GM23248 (cell line): ENCODE measurements around the gene FSTL1. TPM values are rescaled to one million over a fixed set of nuclear protein-coding genes. Genes with fewer than 3 reads are reported as not detected.

Experiments used
- DNase-seq: peaks from one replicate; pipeline ENCODE4 v3.0.0-alpha.2; 2015
- H2AFZ ChIP-seq: fragments of 200-600 bp; sonication (generic); 2 replicates; pipeline ENCODE4 v1.6.1; 2016; ENCODE audit warnings: antibody characterized with exemption
- H3F3A ChIP-seq: fragments of 200-600 bp; sonication (generic); 2 replicates; pipeline ENCODE4 v1.6.1; 2016; ENCODE audit warnings: mild to moderate bottlenecking, antibody characterized with exemption, mixed run types; ENCODE audit not compliant: insufficient read depth
- H3K27ac ChIP-seq: fragments of 200-600 bp; sonication (generic); 2 replicates; pipeline ENCODE4 v1.5.1; 2016; ENCODE audit warnings: mild to moderate bottlenecking
- H3K27me3 ChIP-seq: fragments of 200-600 bp; sonication (generic); replicated peaks from 2 replicates; pipeline ENCODE4 v1.6.1; 2016; ENCODE audit warnings: mild to moderate bottlenecking; ENCODE audit not compliant: insufficient read depth
- H3K36me3 ChIP-seq: fragments of 200-600 bp; sonication (generic); 2 replicates; pipeline ENCODE4 v1.6.1; 2016; ENCODE audit warnings: low read depth, mild to moderate bottlenecking
- H3K4me1 ChIP-seq: fragments of 200-600 bp; sonication (generic); 2 replicates; pipeline ENCODE4 v1.6.1; 2016; ENCODE audit warnings: mild to moderate bottlenecking; ENCODE audit not compliant: insufficient read depth
- H3K4me2 ChIP-seq: fragments of 200-600 bp; sonication (generic); one replicate; pipeline ENCODE4 v1.6.1; 2016; ENCODE audit warnings: mild to moderate bottlenecking; ENCODE audit not compliant: unreplicated experiment
- H3K4me3 ChIP-seq: fragments of 200-600 bp; sonication (generic); 2 replicates; pipeline ENCODE4 v1.5.1; 2016; ENCODE audit warnings: mild to moderate bottlenecking
- H3K79me2 ChIP-seq: fragments of 200-600 bp; sonication (generic); 2 replicates; pipeline ENCODE4 v1.6.1; 2016; ENCODE audit warnings: mild to moderate bottlenecking; ENCODE audit not compliant: insufficient read depth
- H3K9ac ChIP-seq: fragments of 200-600 bp; sonication (generic); 2 replicates; pipeline ENCODE4 v1.6.1; 2016; ENCODE audit warnings: mild to moderate bottlenecking
- H3K9me2 ChIP-seq: fragments of 200-600 bp; sonication (generic); 2 replicates; pipeline ENCODE4 v1.6.1; 2016; ENCODE audit warnings: mixed run types, mild to moderate bottlenecking, moderate library complexity; ENCODE audit not compliant: insufficient read depth
- H3K9me3 ChIP-seq: fragments of 200-600 bp; sonication (generic); one replicate; pipeline ENCODE4 v1.6.1; 2017; ENCODE audit warnings: low read depth
- H4K20me1 ChIP-seq: fragments of 200-600 bp; sonication (generic); 2 replicates; pipeline ENCODE4 v1.6.0; 2016; ENCODE audit not compliant: insufficient read depth
- EZH2 ChIP-seq: fragments of 200-600 bp; sonication (generic); IDR thresholded peaks from 2 replicates; pipeline ENCODE4 v1.6.1; 2018; ENCODE audit warnings: antibody characterized with exemption, mild to moderate bottlenecking; ENCODE audit not compliant: insufficient read depth, poor library complexity, severe bottlenecking
- EZH2phosphoT487 ChIP-seq: fragments of 200-600 bp; sonication (generic); IDR thresholded peaks from 2 replicates; pipeline ENCODE4 v1.6.1; 2018; ENCODE audit warnings: antibody characterized with exemption, moderate library complexity, mild to moderate bottlenecking, low read depth; ENCODE audit not compliant: insufficient read depth
- WGBS, 2 experiments: methylation state at CpG; one replicate each; pipeline ENCODE4 v1.1.6; 2015 to 2017; ENCODE audit warnings: low lambda C conversion rate in 2 of 2, low coverage in 1 of 2; ENCODE audit errors: missing lambda C conversion rate in 2 of 2; 5-methylcytosine and 5-hydroxymethylcytosine counted together
- in situ Hi-C: fragments of 300-500 bp; cut with MboI; formaldehyde crosslinking; loops from 2 replicates; pipeline ENCODE4 v1.15.0; 2020
- polyA plus RNA-seq: library from polyadenylated mRNA; unstranded; fragments of >200 nt; fragmentation: Nextera tagmentation; extraction: Ambion mirVana; gene quantifications from 2 replicates; pipeline ENCODE4 v1.2.1, GENCODE V29; 2016
- total RNA-seq: library from RNA; depleted of rRNA; stranded (reverse); fragments of >200 nt; shearing (Covaris generic); gene quantifications from 2 replicates; pipeline ENCODE4 v1.2.3, GENCODE V29; 2014

FSTL1 gene
- total and polyA plus RNA-seq, 2 experiments from 2014 or later, result 1,910 to 4,171 TPM

DNA sequence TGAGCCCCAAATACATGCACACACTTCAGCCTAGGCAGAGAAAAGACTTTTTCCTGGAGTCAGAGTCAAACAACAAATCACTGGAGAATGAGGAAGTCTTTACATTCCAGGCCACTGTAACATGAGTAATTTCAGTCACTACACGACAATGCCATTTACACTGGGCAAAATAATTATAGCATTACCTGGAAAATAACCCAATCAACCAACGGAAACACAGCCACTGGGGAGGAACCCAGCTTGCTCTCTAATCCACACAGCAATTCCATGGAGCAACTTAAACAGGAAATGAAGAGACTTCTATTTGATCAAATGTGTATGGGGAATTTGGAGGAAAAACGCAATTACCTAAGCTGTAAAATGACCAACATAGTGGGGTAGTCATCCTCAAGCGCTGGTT lies 15.2 kb downstream of the FSTL1 start:
- peak overlapping the region; percentile 63 for H3K4me2 ChIP-seq
- 2 to 3% methylated on average over 4 of the region's 4 CpGs for WGBS, 2 experiments
- peak overlapping the region; percentile 89 for H3K27ac ChIP-seq
- no peak overlapping the region for H2AFZ ChIP-seq
- H3K4me3 ChIP-seq, result peak overlapping the region; percentile 25; the same call in 1 of the 2 replicates
- peaks cover 100% of the 10 kb centered on the region for H3K4me1 ChIP-seq
- peaks cover 100% of the 10 kb centered on the region for H3F3A ChIP-seq
- peak; percentile 76 for DNase-seq
- no peaks in the 10 kb centered on the region for H3K9me3 ChIP-seq
- H3K27me3 ChIP-seq, result no peaks in the 10 kb centered on the region
- peaks cover 29% of the 10 kb centered on the region for H4K20me1 ChIP-seq
- peaks cover 100% of the 10 kb centered on the region for H3K79me2 ChIP-seq
- TF ChIP-seq EZH2 (no peak), EZH2phosphoT487 (no peak)
- peaks cover 73% of the 10 kb centered on the region for H3K36me3 ChIP-seq
- H3K9me2 ChIP-seq, result no peaks in the 10 kb centered on the region
- peak overlapping the region; percentile 65 for H3K9ac ChIP-seq
- in situ Hi-C loops, result no loop called here

DNA sequence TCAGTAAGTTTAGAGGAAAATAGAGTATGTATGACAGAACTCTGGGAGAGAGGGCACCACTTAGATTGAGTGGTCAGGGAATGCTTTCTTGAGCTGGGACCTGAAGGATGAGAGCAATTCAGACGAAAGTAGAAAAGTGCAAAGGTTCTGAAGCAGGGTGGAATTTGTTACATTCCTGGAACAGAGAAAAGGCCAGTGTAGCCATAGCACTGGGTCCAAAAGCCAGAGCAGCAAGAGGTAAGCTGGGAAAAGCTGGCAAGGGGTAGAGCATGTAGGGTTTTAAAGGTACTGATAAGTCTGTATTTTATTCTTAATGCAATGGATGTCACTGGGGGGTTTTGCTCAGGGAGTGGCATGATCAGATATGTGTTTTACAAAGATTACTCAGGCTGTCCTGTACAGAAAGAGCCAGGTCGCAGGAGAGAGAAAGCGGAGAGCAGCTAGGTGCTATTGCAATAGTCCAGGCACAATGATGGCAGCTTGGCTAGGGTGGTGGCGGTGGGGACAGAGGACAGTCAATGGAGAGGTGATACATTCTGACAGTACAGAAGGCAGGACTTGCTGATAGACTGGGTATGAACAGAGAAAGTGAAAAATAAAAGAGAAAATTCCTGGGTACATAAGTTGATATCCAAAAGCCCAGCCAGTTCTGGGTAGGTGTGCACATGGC lies 17.0 kb downstream of the FSTL1 start:
- peaks cover 100% of the 10 kb centered on the region for H3K79me2 ChIP-seq
- peak overlapping the region; percentile 89 for H3K27ac ChIP-seq
- peaks cover 100% of the 10 kb centered on the region for H3F3A ChIP-seq
- H3K9ac ChIP-seq, result 0 out of 2 replicates have a peak overlapping the region, but pooled peaks have one; percentile 7
- H3K4me1 ChIP-seq, result peaks cover 100% of the 10 kb centered on the region
- no peaks in the 10 kb centered on the region for H3K9me2 ChIP-seq
- peaks cover 72% of the 10 kb centered on the region for H3K36me3 ChIP-seq
- H3K4me2 ChIP-seq, result no peak overlapping the region
- peaks cover 21% of the 10 kb centered on the region for H4K20me1 ChIP-seq
- no peaks in the 10 kb centered on the region for H3K27me3 ChIP-seq
- TF ChIP-seq EZH2, result no peak
- TF ChIP-seq EZH2phosphoT487, result no peak
- no peak overlapping the region for H2AFZ ChIP-seq
- no peak for DNase-seq
- no peaks in the 10 kb centered on the region for H3K9me3 ChIP-seq
- 98% methylated on average over 4 of the region's 4 CpGs for WGBS, 2 experiments
- H3K4me3 ChIP-seq, result no peak overlapping the region
- in situ Hi-C loops, result no loop called here

DNA sequence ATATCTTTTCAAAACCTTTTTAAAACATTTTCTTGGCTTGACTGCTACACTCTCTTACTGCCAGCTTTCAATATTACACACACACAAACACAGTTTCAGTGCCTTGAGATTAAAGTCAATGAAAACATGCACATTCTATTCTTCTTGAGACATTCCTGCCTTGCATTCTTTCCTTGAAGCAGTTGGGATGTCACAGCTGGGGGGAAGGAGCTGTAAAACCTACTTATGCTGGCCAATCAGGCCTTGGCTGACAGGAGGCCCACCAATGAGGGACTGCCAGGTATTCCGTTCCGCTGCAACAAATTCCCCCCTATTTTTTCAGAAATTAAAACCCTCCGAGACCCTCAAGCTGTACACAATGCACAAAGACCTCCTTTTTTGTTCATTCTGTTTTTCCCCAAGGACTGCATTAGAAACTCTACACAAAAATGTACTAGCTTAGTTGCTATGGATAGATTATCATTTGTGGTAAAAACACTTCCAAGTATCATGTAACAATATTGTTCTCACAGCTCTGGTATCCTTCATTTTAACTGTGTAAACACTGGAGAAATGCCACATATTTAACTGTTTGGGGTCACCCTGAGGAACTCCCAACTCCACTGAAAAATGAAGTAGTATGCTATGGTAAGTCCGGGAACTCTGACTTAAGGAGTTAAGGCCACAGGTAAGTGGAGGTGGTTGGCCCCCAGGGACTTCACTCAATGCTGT lies 18.5 kb downstream of the FSTL1 start:
- H4K20me1 ChIP-seq, result peaks cover 14% of the 10 kb centered on the region; the same call in 1 of the 2 replicates
- TF ChIP-seq EZH2phosphoT487 (no peak), EZH2 (no peak)
- peak; percentile 62 for DNase-seq
- H3K27ac ChIP-seq, result peak overlapping the region; percentile 89
- no peak overlapping the region for H2AFZ ChIP-seq
- in situ Hi-C loops, result no loop called here
- no peaks in the 10 kb centered on the region for H3K9me3 ChIP-seq
- WGBS, 2 experiments, result 75 to 81% methylated on average over 4 of the region's 4 CpGs
- H3K27me3 ChIP-seq, result no peaks in the 10 kb centered on the region
- peaks cover 100% of the 10 kb centered on the region for H3F3A ChIP-seq
- peak overlapping the region; percentile 19 for H3K4me2 ChIP-seq
- H3K9me2 ChIP-seq, result no peaks in the 10 kb centered on the region
- peaks cover 100% of the 10 kb centered on the region for H3K79me2 ChIP-seq
- H3K4me1 ChIP-seq, result peaks cover 100% of the 10 kb centered on the region
- peak overlapping the region; percentile 8; the same call in 1 of the 2 replicates for H3K4me3 ChIP-seq
- peak overlapping the region; percentile 37 for H3K9ac ChIP-seq
- peaks cover 68% of the 10 kb centered on the region for H3K36me3 ChIP-seq

DNA sequence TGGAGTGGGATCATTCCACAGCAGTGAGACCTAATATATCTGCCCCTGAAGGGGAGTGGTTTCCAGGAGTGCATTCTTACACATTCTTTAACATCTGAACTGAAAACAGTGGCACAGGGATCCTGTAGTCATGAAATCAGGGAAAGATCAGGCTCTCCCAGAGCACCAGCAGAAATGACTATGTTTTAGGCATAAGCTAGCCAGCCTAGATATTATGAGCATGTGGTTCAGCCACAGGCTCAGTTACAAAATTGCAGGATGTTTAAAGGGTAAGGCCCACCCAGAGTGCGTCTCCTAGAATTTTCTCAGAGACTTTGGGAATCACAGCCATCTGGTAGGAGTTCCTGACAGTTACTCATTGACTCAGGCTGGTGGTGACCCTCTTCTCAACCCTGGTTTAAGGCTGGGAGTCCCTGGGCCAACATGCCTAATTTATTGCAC lies 20.9 kb downstream of the FSTL1 start:
- peaks cover 70% of the 10 kb centered on the region for H3K36me3 ChIP-seq
- H3K4me1 ChIP-seq, result peaks cover 100% of the 10 kb centered on the region
- H3K4me2 ChIP-seq, result peak overlapping the region; percentile 41
- H3F3A ChIP-seq, result peaks cover 98% of the 10 kb centered on the region
- 0 out of 2 replicates have a peak overlapping the region, but pooled peaks have one; percentile 2 for H3K4me3 ChIP-seq
- in situ Hi-C loops, result no loop called here
- H3K27me3 ChIP-seq, result no peaks in the 10 kb centered on the region
- H3K79me2 ChIP-seq, result peaks cover 94% of the 10 kb centered on the region
- peak overlapping the region; percentile 89 for H3K27ac ChIP-seq
- peaks cover 10% of the 10 kb centered on the region; the same call in 1 of the 2 replicates for H4K20me1 ChIP-seq
- no peaks in the 10 kb centered on the region for H3K9me2 ChIP-seq
- no peak overlapping the region for H2AFZ ChIP-seq
- H3K9ac ChIP-seq, result peak overlapping the region; percentile 65
- DNase-seq, result peak; percentile 85
- H3K9me3 ChIP-seq, result no peaks in the 10 kb centered on the region
- TF ChIP-seq EZH2phosphoT487 (no peak), EZH2 (no peak)
- WGBS, 2 experiments, result 0 to 10% methylated on average over 1 of the region's 1 CpG
